Kidney glomerular epithelial cell (primary cell): ENCODE results near the gene PIK3R2.
"Not testable (repeated sequence)": the region's sequence is repeated elsewhere in the genome, so short reads cannot be mapped to it uniquely, and the experiment has no call there.

ENCODE experiments used
- DNase-seq: peaks from one replicate; lab custom pipeline; 2025; lab: John Stamatoyannopoulos, UW

PIK3R2 gene

GRCh38 chr19:18152817-18153555, at the start of gene PIK3R2:
TSS of gene PIK3R2 (plus strand) at chr19:18153163. CDS start at chr19:18155880, 2,717 bp downstream.
- DNase-seq, result peak; percentile 99

- DNase-seq, result no peak
These were observed 48.2 kb upstream of the PIK3R2 start for GRCh38 chr19:18104793-18105131.

- DNase-seq, result not testable (repeated sequence)
These were observed 47.7 kb upstream of the PIK3R2 start for GRCh38 chr19:18105259-18105658.

- DNase-seq, result no peak
These were observed 45.7 kb upstream of the PIK3R2 start for GRCh38 chr19:18107235-18107634.

- DNase-seq, result no peak
These were observed 44.1 kb upstream of the PIK3R2 start for GRCh38 chr19:18108897-18109296.

GRCh38 chr19:18109341-18109732, 43.6 kb upstream of the PIK3R2 start:
- no peak for DNase-seq

- no peak for DNase-seq
These were observed 43.0 kb upstream of the PIK3R2 start for GRCh38 chr19:18109733-18110608.

GRCh38 chr19:18110609-18111232, 42.2 kb upstream of the PIK3R2 start:
- no peak for DNase-seq

- peak; percentile 44 for DNase-seq
These were observed 39.9 kb upstream of the PIK3R2 start for GRCh38 chr19:18112989-18113478.

- DNase-seq, result no peak
These were observed 39.1 kb upstream of the PIK3R2 start for GRCh38 chr19:18113827-18114226.

GRCh38 chr19:18114483-18114882, 38.5 kb upstream of the PIK3R2 start:
- DNase-seq, result no peak

GRCh38 chr19:18117364-18117691, 35.6 kb upstream of the PIK3R2 start:
- DNase-seq, result no peak

- peak; percentile 88 for DNase-seq
These were observed 35.1 kb upstream of the PIK3R2 start for GRCh38 chr19:18117692-18118378.

GRCh38 chr19:18118420-18119012, 34.4 kb upstream of the PIK3R2 start:
- DNase-seq, result no peak

- DNase-seq, result no peak
These were observed 33.8 kb upstream of the PIK3R2 start for GRCh38 chr19:18119013-18119716.

- DNase-seq, result no peak
These were observed 33.3 kb upstream of the PIK3R2 start for GRCh38 chr19:18119717-18120105.

GRCh38 chr19:18120127-18120526, 32.8 kb upstream of the PIK3R2 start:
- no peak for DNase-seq

- no peak for DNase-seq
These were observed 31.8 kb upstream of the PIK3R2 start for GRCh38 chr19:18121166-18121565.

- DNase-seq, result no peak
These were observed 30.5 kb upstream of the PIK3R2 start for GRCh38 chr19:18122424-18122823.

- no peak for DNase-seq
These were observed 29.8 kb upstream of the PIK3R2 start for GRCh38 chr19:18122860-18123795.
